SHP77 (cell line): Measurements from ENCODE around the gene WDR7.
"Not testable (repeated sequence)": the region's sequence is repeated elsewhere in the genome, so short reads cannot be mapped to it uniquely, and the experiment has no call there.

Experiments used
- DNase-seq, 2 experiments: peaks; one replicate each; lab custom pipeline; 2025; lab: John Stamatoyannopoulos, UW

The WDR7 gene

GRCh38 chr18:56654280-56654679 is 3.1 kb downstream of the WDR7 start:
- DNase-seq, result not testable (repeated sequence)

- DNase-seq, result no peak
Measured at GRCh38 chr18:56658261-56658660, 7.1 kb downstream of the WDR7 start.

- no peak for DNase-seq
Measured at GRCh38 chr18:56659111-56659510, 8.0 kb downstream of the WDR7 start.

- no peak for DNase-seq
Measured at GRCh38 chr18:56660655-56661054, 9.5 kb downstream of the WDR7 start.

GRCh38 chr18:56661360-56662062 is 10.4 kb downstream of the WDR7 start:
- no peak for DNase-seq

- no peak for DNase-seq
Measured at GRCh38 chr18:56662063-56662408, 10.9 kb downstream of the WDR7 start.

GRCh38 chr18:56662502-56662901 is 11.3 kb downstream of the WDR7 start:
- DNase-seq, result no peak

- DNase-seq, result no peak
Measured at GRCh38 chr18:56662902-56663301, 11.7 kb downstream of the WDR7 start.

GRCh38 chr18:56672391-56672790 is 21.2 kb downstream of the WDR7 start:
- no peak for DNase-seq

GRCh38 chr18:56672981-56673380 is 21.8 kb downstream of the WDR7 start:
- no peak for DNase-seq

GRCh38 chr18:56676639-56677038 is 25.5 kb downstream of the WDR7 start:
- DNase-seq, result no peak

- no peak for DNase-seq
Measured at GRCh38 chr18:56678836-56679565, 27.8 kb downstream of the WDR7 start.

- DNase-seq, result no peak
Measured at GRCh38 chr18:56684277-56684676, 33.1 kb downstream of the WDR7 start.

GRCh38 chr18:56691530-56691929 is 40.4 kb downstream of the WDR7 start:
- no peak for DNase-seq

- no peak for DNase-seq
Measured at GRCh38 chr18:56696966-56697365, 45.8 kb downstream of the WDR7 start.

- peak; percentile 29 to 35 for DNase-seq
Measured at GRCh38 chr18:56702946-56703345, 51.8 kb downstream of the WDR7 start.

GRCh38 chr18:56709463-56709862 is 58.3 kb downstream of the WDR7 start:
- peak; percentile 31 to 69 for DNase-seq

GRCh38 chr18:56711708-56712445 is 60.7 kb downstream of the WDR7 start:
- DNase-seq, result no peak

GRCh38 chr18:56712761-56713160 is 61.6 kb downstream of the WDR7 start:
- DNase-seq, result no peak

- DNase-seq, result no peak
Measured at GRCh38 chr18:56715121-56715520, 64.0 kb downstream of the WDR7 start.

- no peak for DNase-seq
Measured at GRCh38 chr18:56716692-56717146, 65.6 kb downstream of the WDR7 start.

- no peak for DNase-seq
Measured at GRCh38 chr18:56721031-56721430, 69.9 kb downstream of the WDR7 start.

GRCh38 chr18:56721491-56721890 is 70.3 kb downstream of the WDR7 start:
- no peak for DNase-seq
